IMR-90 (cell line): Measurements from ENCODE around the gene SLC9A1.

Experiments used
- BHLHE40 ChIP-seq: fragments of 150-350 bp; IDR thresholded peaks from 2 replicates; pipeline ENCODE4 v1.6.1; 2016; ENCODE audit warnings: mild to moderate bottlenecking, low read depth, low read length
- CEBPB ChIP-seq: IDR thresholded peaks from 2 replicates; pipeline ENCODE4 v1.6.1; 2012; ENCODE audit warnings: low read depth, low read length, improper control_type of control experiment
- ELK1 ChIP-seq: fragments of 150-350 bp; IDR thresholded peaks from 2 replicates; pipeline ENCODE4 v1.6.1; 2016; ENCODE audit warnings: low read depth, mild to moderate bottlenecking, low read length, moderate library complexity, borderline replicate concordance
- MAFK ChIP-seq: IDR thresholded peaks from 2 replicates; pipeline ENCODE4 v1.6.1; 2012; ENCODE audit warnings: low read depth, low read length, improper control_type of control experiment
- MAZ ChIP-seq: IDR thresholded peaks from 2 replicates; pipeline ENCODE4 v1.6.1; 2012; ENCODE audit warnings: low read depth, mild to moderate bottlenecking, low read length, improper control_type of control experiment, moderate library complexity, borderline replicate concordance
- POLR2A ChIP-seq: IDR thresholded peaks from 2 replicates; pipeline ENCODE4 v1.6.1; 2012; ENCODE audit warnings: mild to moderate bottlenecking, low read depth, low read length
- RAD21 ChIP-seq: IDR thresholded peaks from 2 replicates; pipeline ENCODE4 v1.6.1; 2012; ENCODE audit warnings: low read length, improper control_type of control experiment
- RCOR1 ChIP-seq: IDR thresholded peaks from 2 replicates; pipeline ENCODE4 v1.6.1; 2012; ENCODE audit warnings: mild to moderate bottlenecking, low read length, improper control_type of control experiment; ENCODE audit not compliant: insufficient replicate concordance
- TF ChIP-seq, protein P1 (sequence below): conservative IDR thresholded peaks from 2 replicates; pipeline ENCODE4 v1.5.1; 2012; ENCODE audit warnings: mild to moderate bottlenecking, low read depth, low read length, improper control_type of control experiment

- TF ChIP-seq, protein P1, sequence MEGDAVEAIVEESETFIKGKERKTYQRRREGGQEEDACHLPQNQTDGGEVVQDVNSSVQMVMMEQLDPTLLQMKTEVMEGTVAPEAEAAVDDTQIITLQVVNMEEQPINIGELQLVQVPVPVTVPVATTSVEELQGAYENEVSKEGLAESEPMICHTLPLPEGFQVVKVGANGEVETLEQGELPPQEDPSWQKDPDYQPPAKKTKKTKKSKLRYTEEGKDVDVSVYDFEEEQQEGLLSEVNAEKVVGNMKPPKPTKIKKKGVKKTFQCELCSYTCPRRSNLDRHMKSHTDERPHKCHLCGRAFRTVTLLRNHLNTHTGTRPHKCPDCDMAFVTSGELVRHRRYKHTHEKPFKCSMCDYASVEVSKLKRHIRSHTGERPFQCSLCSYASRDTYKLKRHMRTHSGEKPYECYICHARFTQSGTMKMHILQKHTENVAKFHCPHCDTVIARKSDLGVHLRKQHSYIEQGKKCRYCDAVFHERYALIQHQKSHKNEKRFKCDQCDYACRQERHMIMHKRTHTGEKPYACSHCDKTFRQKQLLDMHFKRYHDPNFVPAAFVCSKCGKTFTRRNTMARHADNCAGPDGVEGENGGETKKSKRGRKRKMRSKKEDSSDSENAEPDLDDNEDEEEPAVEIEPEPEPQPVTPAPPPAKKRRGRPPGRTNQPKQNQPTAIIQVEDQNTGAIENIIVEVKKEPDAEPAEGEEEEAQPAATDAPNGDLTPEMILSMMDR, result no peak
- TF ChIP-seq MAFK (no peak), RCOR1 (no peak), MAZ (no peak), POLR2A (no peak), BHLHE40 (no peak), RAD21 (no peak), ELK1 (no peak), CEBPB (no peak)
Observed at GRCh38 chr1:27070390-27071048, 84.4 kb downstream of the SLC9A1 start.
